Measurements from ENCODE around the gene COPS2. TPM values are rescaled to one million over a fixed set of nuclear protein-coding genes. Genes with fewer than 3 reads are reported as not detected.

Gene COPS2
- total and polyA plus RNA-seq, 9 of the 15 experiments (the other 6 are each of a cell fraction or from before 2014, with no cell fraction given): 66.4 to 154 (median 117) TPM

DNA sequence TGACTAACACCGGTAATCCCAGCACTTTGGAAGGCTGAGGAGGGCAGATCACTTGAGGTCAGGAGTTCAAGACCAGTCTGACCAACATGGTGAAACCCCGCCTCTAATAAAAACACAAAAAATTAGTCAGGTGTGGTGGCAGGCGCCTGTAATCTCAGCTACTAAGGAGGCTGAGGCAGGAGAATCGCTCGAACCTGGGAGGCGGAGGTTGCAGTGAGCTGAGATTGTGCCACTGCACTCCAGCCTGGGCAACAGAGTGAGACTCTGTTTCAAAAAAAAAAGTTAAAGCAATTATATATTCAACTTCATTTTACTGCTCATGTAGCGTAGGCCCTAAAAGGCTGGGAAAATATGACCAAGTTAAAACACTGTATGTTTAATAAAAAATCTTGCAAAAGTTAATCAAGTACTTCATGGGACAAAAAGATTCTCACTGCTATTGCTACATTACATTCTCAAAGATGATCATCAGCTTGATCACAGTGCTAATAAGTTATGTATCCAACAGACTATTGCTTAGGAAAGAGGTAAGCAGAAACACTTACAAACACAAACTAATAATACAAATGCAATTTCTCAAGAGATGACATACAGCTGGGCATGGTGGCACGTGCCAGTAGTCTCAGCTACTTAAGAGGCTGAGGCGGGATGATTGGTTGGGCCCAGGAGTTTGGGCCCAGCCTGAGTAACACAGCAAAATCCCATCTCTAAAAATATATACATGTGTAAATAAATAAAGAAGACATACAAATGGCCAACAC, 2.7 kb downstream of the COPS2 start:
- Histone ChIP-seq H3K9ac (ENCODE audit: insufficient read depth in 1 of 2, low read depth in 2 of 2, low read length in 2 of 2) (no peak overlapping the region), H4K20me1 (replicated peaks; ENCODE audit: control insufficient read depth, insufficient read depth, low read length) (peaks cover 14% of the 10 kb centered on the region; the same call in 1 of the 2 replicates), H3K36me3 (ENCODE audit: control insufficient read depth, insufficient read depth, low read length) (peaks cover 33% of the 10 kb centered on the region), H3K9me1 (ENCODE audit: control insufficient read depth, insufficient read depth, low read length) (no peaks in the 10 kb centered on the region), H3K9me3 (replicated peaks; ENCODE audit: control insufficient read depth, insufficient read depth, low read depth, low read length) (no peaks in the 10 kb centered on the region), H3K27me3 (ENCODE audit: control insufficient read depth in 2 of 2, insufficient read depth in 2 of 2, low read length in 2 of 2) (no peaks in the 10 kb centered on the region), H3K27ac (ENCODE audit: extremely low read depth, low read depth, low read length) (no peak overlapping the region), H3K4me1 (replicated peaks in 1 of 2; ENCODE audit: control insufficient read depth in 2 of 2, insufficient read depth in 2 of 2, low read length in 2 of 2) (peaks cover 0 to 5% of the 10 kb centered on the region in 2 experiments; a peak in 3 of 5 replicates), H3K4me3 (no peak overlapping the region), H2AFZ (ENCODE audit: low read depth, low read length) (no peak overlapping the region), H3K79me2 (ENCODE audit: control insufficient read depth, insufficient read depth, low read length) (peaks cover 93% of the 10 kb centered on the region), H3K4me2 (ENCODE audit: insufficient read depth, low read length) (peak overlapping the region; percentile 45)
- intact Hi-C loops (cut with micrococcal nuclease) (no loop called here), in situ Hi-C loops (cut with MboI) (no loop called here)
- peak in 1 of 4 experiments; percentile 30 for DNase-seq (ENCODE audit: extremely low read depth in 1 of 4, low spot score in 3 of 4)
- ChIA-PET CTCF (ENCODE audit: low intra/inter-chr PET ratio) (no interaction called here), POLR2A (interaction anchor here (1.0 to 1.5 kb wide), 4 partner anchors 10 to 103 kb away, joined by 3 to 5 read pairs (median 4); partner anchors contain the start of gene GALK2)
- WGBS (ENCODE audit: insufficient coverage, low coverage, missing lambda C conversion rate): 32% methylated on average over 9 of the region's 9 CpGs
- no peak for FAIRE-seq
- BruUV-seq (replicated peaks): no TSS peak
- ATAC-seq: no peak
- TF ChIP-seq ESRRA (IDR thresholded peaks at IDR 0.05; ENCODE audit: borderline replicate concordance, low read depth): no peak
- TF ChIP-seq STAT5B (CRISPR knock-in tag; IDR thresholded peaks at IDR 0.05): no peak
- TF ChIP-seq, protein P1, sequence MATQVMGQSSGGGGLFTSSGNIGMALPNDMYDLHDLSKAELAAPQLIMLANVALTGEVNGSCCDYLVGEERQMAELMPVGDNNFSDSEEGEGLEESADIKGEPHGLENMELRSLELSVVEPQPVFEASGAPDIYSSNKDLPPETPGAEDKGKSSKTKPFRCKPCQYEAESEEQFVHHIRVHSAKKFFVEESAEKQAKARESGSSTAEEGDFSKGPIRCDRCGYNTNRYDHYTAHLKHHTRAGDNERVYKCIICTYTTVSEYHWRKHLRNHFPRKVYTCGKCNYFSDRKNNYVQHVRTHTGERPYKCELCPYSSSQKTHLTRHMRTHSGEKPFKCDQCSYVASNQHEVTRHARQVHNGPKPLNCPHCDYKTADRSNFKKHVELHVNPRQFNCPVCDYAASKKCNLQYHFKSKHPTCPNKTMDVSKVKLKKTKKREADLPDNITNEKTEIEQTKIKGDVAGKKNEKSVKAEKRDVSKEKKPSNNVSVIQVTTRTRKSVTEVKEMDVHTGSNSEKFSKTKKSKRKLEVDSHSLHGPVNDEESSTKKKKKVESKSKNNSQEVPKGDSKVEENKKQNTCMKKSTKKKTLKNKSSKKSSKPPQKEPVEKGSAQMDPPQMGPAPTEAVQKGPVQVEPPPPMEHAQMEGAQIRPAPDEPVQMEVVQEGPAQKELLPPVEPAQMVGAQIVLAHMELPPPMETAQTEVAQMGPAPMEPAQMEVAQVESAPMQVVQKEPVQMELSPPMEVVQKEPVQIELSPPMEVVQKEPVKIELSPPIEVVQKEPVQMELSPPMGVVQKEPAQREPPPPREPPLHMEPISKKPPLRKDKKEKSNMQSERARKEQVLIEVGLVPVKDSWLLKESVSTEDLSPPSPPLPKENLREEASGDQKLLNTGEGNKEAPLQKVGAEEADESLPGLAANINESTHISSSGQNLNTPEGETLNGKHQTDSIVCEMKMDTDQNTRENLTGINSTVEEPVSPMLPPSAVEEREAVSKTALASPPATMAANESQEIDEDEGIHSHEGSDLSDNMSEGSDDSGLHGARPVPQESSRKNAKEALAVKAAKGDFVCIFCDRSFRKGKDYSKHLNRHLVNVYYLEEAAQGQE (IDR thresholded peaks at IDR 0.05; ENCODE audit: borderline replicate concordance): no peak
- TF ChIP-seq, protein P1 (CRISPR knock-in tag; IDR thresholded peaks at IDR 0.05; ENCODE audit: low read depth): no peak
- TF ChIP-seq, protein P2, sequence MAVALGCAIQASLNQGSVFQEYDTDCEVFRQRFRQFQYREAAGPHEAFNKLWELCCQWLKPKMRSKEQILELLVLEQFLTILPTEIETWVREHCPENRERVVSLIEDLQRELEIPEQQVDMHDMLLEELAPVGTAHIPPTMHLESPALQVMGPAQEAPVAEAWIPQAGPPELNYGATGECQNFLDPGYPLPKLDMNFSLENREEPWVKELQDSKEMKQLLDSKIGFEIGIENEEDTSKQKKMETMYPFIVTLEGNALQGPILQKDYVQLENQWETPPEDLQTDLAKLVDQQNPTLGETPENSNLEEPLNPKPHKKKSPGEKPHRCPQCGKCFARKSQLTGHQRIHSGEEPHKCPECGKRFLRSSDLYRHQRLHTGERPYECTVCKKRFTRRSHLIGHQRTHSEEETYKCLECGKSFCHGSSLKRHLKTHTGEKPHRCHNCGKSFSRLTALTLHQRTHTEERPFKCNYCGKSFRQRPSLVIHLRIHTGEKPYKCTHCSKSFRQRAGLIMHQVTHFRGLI (CRISPR knock-in tag; IDR thresholded peaks at IDR 0.05): no peak
- no peak for TF ChIP-seq ZNF174 (CRISPR knock-in tag; IDR thresholded peaks at IDR 0.05)
- TF ChIP-seq, protein P3, sequence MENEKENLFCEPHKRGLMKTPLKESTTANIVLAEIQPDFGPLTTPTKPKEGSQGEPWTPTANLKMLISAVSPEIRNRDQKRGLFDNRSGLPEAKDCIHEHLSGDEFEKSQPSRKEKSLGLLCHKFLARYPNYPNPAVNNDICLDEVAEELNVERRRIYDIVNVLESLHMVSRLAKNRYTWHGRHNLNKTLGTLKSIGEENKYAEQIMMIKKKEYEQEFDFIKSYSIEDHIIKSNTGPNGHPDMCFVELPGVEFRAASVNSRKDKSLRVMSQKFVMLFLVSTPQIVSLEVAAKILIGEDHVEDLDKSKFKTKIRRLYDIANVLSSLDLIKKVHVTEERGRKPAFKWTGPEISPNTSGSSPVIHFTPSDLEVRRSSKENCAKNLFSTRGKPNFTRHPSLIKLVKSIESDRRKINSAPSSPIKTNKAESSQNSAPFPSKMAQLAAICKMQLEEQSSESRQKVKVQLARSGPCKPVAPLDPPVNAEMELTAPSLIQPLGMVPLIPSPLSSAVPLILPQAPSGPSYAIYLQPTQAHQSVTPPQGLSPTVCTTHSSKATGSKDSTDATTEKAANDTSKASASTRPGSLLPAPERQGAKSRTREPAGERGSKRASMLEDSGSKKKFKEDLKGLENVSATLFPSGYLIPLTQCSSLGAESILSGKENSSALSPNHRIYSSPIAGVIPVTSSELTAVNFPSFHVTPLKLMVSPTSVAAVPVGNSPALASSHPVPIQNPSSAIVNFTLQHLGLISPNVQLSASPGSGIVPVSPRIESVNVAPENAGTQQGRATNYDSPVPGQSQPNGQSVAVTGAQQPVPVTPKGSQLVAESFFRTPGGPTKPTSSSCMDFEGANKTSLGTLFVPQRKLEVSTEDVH (IDR thresholded peaks at IDR 0.05; ENCODE audit: low read depth, partially characterized antibody): no peak
